Subcutaneous adipose tissue (tissue), 4 donors: ENCODE results near the gene TMEM126B. TPM values are rescaled to one million over a fixed set of nuclear protein-coding genes. Genes with fewer than 3 reads are reported as not detected.

Experiments
- CTCF ChIP-seq: fragments of 450-650 bp; IDR thresholded peaks from one replicate; pipeline ENCODE4 v1.5.1; 2016; ENCODE audit warnings: low read depth, mild to moderate bottlenecking, control low read depth, antibody characterized with exemption, moderate library complexity
- total RNA-seq, 4 donors: library from RNA; depleted of rRNA; stranded (reverse); fragments of >200 nt; gene quantifications; one replicate each; pipeline ENCODE4 v1.1.0, GENCODE V29; 2016

The TMEM126B gene
- total RNA-seq, 4 donors from 2014 or later, result 41.1 to 69.3 (median 58.2) TPM

- TF ChIP-seq CTCF, result no peak
Measured at GRCh38 chr11:85685125-85685819, 56.9 kb downstream of the TMEM126B start.

- no peak for TF ChIP-seq CTCF
Measured at GRCh38 chr11:85685820-85686459, 57.5 kb downstream of the TMEM126B start, which contains the start of gene CCDC89. Gene CCDC89 (minus strand): TSS chr11:85686195. CDS start chr11:85686130, 65 bp downstream.

Other genes with a start within 250 kb of the TMEM126B start
- 1 to 10 TPM; 3.6 to 7.0 (median 6.1) TPM for gene DLG2, start 1.2 kb upstream of the TMEM126B start, total RNA-seq
- gene TMEM126A, start 19.4 kb downstream of the TMEM126B start, total RNA-seq, result 10 to 100 TPM; 18.9 to 71.9 (median 32.2) TPM
- gene CREBZF, start 36.5 kb downstream of the TMEM126B start, total RNA-seq, result 10 to 100 TPM; 51.8 to 65.9 (median 62.5) TPM
- 1 to 10 TPM in 2 of 4 donors, under 1 TPM in 2; 0.49 to 2.2 (median 0.88) TPM for gene CCDC89, start 57.6 kb downstream of the TMEM126B start, total RNA-seq
- 10 to 100 TPM; 14.3 to 27.7 (median 20.9) TPM for gene SYTL2, start 182.5 kb downstream of the TMEM126B start, total RNA-seq
- not detected for gene CCDC83, start 226.8 kb downstream of the TMEM126B start, total RNA-seq